WTC11 (cell line): Measurements from ENCODE around the gene ENPP6. TPM values are rescaled to one million over a fixed set of nuclear protein-coding genes. Genes with fewer than 3 reads are reported as not detected.

Experiments used
- ATAC-seq: fragments of 200-7000 bp; cut with Tn5 transposase; 2 replicates; pipeline ENCODE4 v1.10.0; 2021; ENCODE audit warnings: mild to moderate bottlenecking, moderate library complexity
- CTCF ChIA-PET: fragments of 300-600 bp; sonication (Branson Sonifier 250); formaldehyde crosslinking; loops from one replicate; lab custom pipeline; 2021; ENCODE audit warnings: antibody characterized with exemption; lab: Charles Lee
- POLR2A ChIA-PET: fragments of 350-600 bp; sonication (Branson Sonifier 250); formaldehyde crosslinking; loops from one replicate; lab custom pipeline; 2021; ENCODE audit warnings: antibody characterized with exemption; lab: Charles Lee
- DNase-seq: peaks from one replicate; pipeline ENCODE4 v3.0.0; 2021; ENCODE audit warnings: low spot score
- H3K27ac Mint-ChIP-seq: 2 replicates; pipeline ENCODE4 v1.8.0; 2021; ENCODE audit warnings: mixed read lengths
- H3K27me3 Mint-ChIP-seq: 2 replicates; pipeline ENCODE4 v1.8.0; 2021; ENCODE audit warnings: low read depth, mild to moderate bottlenecking, moderate library complexity, mixed read lengths
- H3K36me3 Mint-ChIP-seq: 2 replicates; pipeline ENCODE4 v1.8.0; 2021; ENCODE audit warnings: mixed read lengths
- H3K4me1 Mint-ChIP-seq: 2 replicates; pipeline ENCODE4 v1.8.0; 2022; ENCODE audit warnings: mixed read lengths
- H3K4me3 Mint-ChIP-seq: 2 replicates; pipeline ENCODE4 v1.8.0; 2021; ENCODE audit warnings: mild to moderate bottlenecking, moderate library complexity, mixed read lengths
- H3K9me3 Mint-ChIP-seq: 2 replicates; pipeline ENCODE4 v1.8.0; 2021; ENCODE audit warnings: mixed read lengths
- ELF4 ChIP-seq: sonication (generic); formaldehyde crosslinking; IDR thresholded peaks from 2 replicates; pipeline ENCODE4 v1.8.1; 2022; ENCODE audit warnings: low read depth, mild to moderate bottlenecking, moderate library complexity, missing genetic modification reagents
- ESRRA ChIP-seq: sonication (generic); formaldehyde crosslinking; IDR thresholded peaks from 2 replicates; pipeline ENCODE4 v1.8.1; 2022; ENCODE audit warnings: mild to moderate bottlenecking, missing genetic modification reagents, borderline replicate concordance
- GABPB1 ChIP-seq: sonication (generic); formaldehyde crosslinking; IDR thresholded peaks from 2 replicates; pipeline ENCODE4 v1.8.1; 2023; ENCODE audit warnings: mild to moderate bottlenecking, missing genetic modification reagents
- GRHL2 ChIP-seq: fragments of 250-450 bp; sonication (Bioruptor Pico); IDR thresholded peaks from 2 replicates; pipeline ENCODE4 v1.8.0; 2022; ENCODE audit warnings: mild to moderate bottlenecking, moderate library complexity; ENCODE audit not compliant: insufficient replicate concordance, severe bottlenecking
- GTF2I ChIP-seq: fragments of 250-450 bp; sonication (Bioruptor Pico); conservative IDR thresholded peaks from 2 replicates; pipeline ENCODE4 v1.4.0; 2021; ENCODE audit warnings: mild to moderate bottlenecking
- IRF2 ChIP-seq: sonication (generic); formaldehyde crosslinking; IDR thresholded peaks from 2 replicates; pipeline ENCODE4 v1.8.0; 2022; ENCODE audit warnings: low read depth, missing genetic modification reagents, borderline replicate concordance
- JAZF1 ChIP-seq: fragments of 250-450 bp; sonication (Bioruptor Pico); IDR thresholded peaks from 2 replicates; pipeline ENCODE4 v1.9.0; 2021; ENCODE audit warnings: moderate library complexity, mild to moderate bottlenecking, inconsistent platforms
- JUN ChIP-seq: sonication (generic); formaldehyde crosslinking; IDR thresholded peaks from 2 replicates; pipeline ENCODE4 v1.8.0; 2023; ENCODE audit warnings: mild to moderate bottlenecking, missing genetic modification reagents
- KAT7 ChIP-seq: sonication (generic); formaldehyde crosslinking; IDR thresholded peaks from 2 replicates; pipeline ENCODE4 v1.8.1; 2023; ENCODE audit warnings: missing genetic modification reagents, mild to moderate bottlenecking, borderline replicate concordance
- MYBL2 ChIP-seq: sonication (generic); formaldehyde crosslinking; IDR thresholded peaks from 2 replicates; pipeline ENCODE4 v1.8.1; 2023; ENCODE audit warnings: mild to moderate bottlenecking, moderate library complexity, missing genetic modification reagents
- NFYB ChIP-seq: sonication (generic); formaldehyde crosslinking; conservative IDR thresholded peaks from 2 replicates; pipeline ENCODE4 v1.8.0; 2022; ENCODE audit warnings: low read depth, missing genetic modification reagents
- NR1H2 ChIP-seq: sonication (generic); formaldehyde crosslinking; IDR thresholded peaks from 2 replicates; pipeline ENCODE4 v1.9.0; 2021; ENCODE audit warnings: mild to moderate bottlenecking, moderate library complexity, missing genetic modification reagents
- NR3C1 ChIP-seq: sonication (generic); formaldehyde crosslinking; conservative IDR thresholded peaks from 2 replicates; pipeline ENCODE4 v1.8.1; 2023; ENCODE audit warnings: low read depth, mild to moderate bottlenecking, missing genetic modification reagents
- TEAD4 ChIP-seq: sonication (generic); formaldehyde crosslinking; IDR thresholded peaks from 2 replicates; pipeline ENCODE4 v1.8.0; 2022; ENCODE audit warnings: mild to moderate bottlenecking, missing genetic modification reagents
- TP53 ChIP-seq: sonication (generic); formaldehyde crosslinking; IDR thresholded peaks from 2 replicates; pipeline ENCODE4 v1.8.1; 2023; ENCODE audit warnings: mild to moderate bottlenecking, missing genetic modification reagents
- total RNA-seq: library from RNA; stranded (reverse); gene quantifications from 3 replicates; pipeline ENCODE4 v1.2.3, GENCODE V29; 2021
- TF ChIP-seq, protein P1 (sequence below): fragments of 250-450 bp; sonication (Bioruptor Pico); IDR thresholded peaks from 2 replicates; pipeline ENCODE4 v2.1.2; 2022; ENCODE audit warnings: mild to moderate bottlenecking, moderate library complexity
- TF ChIP-seq, protein P2 (sequence below): sonication (generic); formaldehyde crosslinking; IDR thresholded peaks from 2 replicates; pipeline ENCODE4 v1.8.1; 2023; ENCODE audit warnings: mild to moderate bottlenecking, missing genetic modification reagents
- TF ChIP-seq, protein P3 (sequence below): fragments of 250-450 bp; sonication (Bioruptor Pico); IDR thresholded peaks from 2 replicates; pipeline ENCODE4 v1.9.0; 2021; ENCODE audit warnings: mild to moderate bottlenecking
- TF ChIP-seq, protein P4 (sequence below): fragments of 250-450 bp; sonication (Bioruptor Pico); IDR thresholded peaks from 2 replicates; pipeline ENCODE4 v1.9.0; 2021; ENCODE audit warnings: mild to moderate bottlenecking
- TF ChIP-seq, protein P5 (sequence below): sonication (generic); formaldehyde crosslinking; IDR thresholded peaks from 2 replicates; pipeline ENCODE4 v1.8.0; 2022; ENCODE audit warnings: mild to moderate bottlenecking, missing genetic modification reagents

The ENPP6 gene
- total RNA-seq, 1 experiment from 2014 or later, result 0.09 TPM

DNA sequence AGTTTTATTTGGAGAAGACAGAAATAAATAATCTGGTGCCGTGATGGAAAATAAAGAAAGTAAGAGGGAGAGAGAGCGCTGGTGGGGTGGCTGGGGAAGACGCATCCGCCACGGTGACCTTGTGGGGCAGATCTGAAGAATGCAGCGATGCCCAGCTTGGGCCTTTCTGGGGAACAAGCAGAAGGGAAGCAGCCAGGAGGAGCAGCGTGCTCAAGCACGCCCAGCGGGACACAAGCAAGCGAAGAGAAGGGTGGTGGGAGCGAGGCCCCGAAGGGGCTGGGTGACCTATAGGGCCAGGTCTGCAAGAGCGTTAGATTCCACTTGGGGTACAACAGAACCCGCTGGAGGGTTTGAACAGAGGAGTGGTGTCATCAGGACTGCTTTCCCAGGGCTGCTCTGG is 12.4 kb downstream of the ENPP6 start:
- H3K36me3 Mint-ChIP-seq, result peaks cover 19% of the 10 kb centered on the region
- peaks cover 24% of the 10 kb centered on the region for H3K4me1 Mint-ChIP-seq
- no peak overlapping the region for H3K4me3 Mint-ChIP-seq
- H3K27me3 Mint-ChIP-seq, result peaks cover 16% of the 10 kb centered on the region
- DNase-seq (no peak), ATAC-seq (no peak)
- TF ChIP-seq GABPB1 (CRISPR knock-in tag) (no peak), NR1H2 (CRISPR knock-in tag) (no peak), ELF4 (CRISPR knock-in tag) (no peak), JAZF1 (CRISPR knock-in tag) (no peak), JUN (CRISPR knock-in tag) (no peak)
- TF ChIP-seq, protein P1, sequence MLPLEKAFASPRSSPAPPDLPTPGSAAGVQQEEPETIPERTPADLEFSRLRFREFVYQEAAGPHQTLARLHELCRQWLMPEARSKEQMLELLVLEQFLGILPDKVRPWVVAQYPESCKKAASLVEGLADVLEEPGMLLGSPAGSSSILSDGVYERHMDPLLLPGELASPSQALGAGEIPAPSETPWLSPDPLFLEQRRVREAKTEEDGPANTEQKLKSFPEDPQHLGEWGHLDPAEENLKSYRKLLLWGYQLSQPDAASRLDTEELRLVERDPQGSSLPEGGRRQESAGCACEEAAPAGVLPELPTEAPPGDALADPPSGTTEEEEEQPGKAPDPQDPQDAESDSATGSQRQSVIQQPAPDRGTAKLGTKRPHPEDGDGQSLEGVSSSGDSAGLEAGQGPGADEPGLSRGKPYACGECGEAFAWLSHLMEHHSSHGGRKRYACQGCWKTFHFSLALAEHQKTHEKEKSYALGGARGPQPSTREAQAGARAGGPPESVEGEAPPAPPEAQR (CRISPR knock-in tag), result no peak
- TF ChIP-seq, protein P2, sequence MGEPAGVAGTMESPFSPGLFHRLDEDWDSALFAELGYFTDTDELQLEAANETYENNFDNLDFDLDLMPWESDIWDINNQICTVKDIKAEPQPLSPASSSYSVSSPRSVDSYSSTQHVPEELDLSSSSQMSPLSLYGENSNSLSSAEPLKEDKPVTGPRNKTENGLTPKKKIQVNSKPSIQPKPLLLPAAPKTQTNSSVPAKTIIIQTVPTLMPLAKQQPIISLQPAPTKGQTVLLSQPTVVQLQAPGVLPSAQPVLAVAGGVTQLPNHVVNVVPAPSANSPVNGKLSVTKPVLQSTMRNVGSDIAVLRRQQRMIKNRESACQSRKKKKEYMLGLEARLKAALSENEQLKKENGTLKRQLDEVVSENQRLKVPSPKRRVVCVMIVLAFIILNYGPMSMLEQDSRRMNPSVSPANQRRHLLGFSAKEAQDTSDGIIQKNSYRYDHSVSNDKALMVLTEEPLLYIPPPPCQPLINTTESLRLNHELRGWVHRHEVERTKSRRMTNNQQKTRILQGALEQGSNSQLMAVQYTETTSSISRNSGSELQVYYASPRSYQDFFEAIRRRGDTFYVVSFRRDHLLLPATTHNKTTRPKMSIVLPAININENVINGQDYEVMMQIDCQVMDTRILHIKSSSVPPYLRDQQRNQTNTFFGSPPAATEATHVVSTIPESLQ (CRISPR knock-in tag), result no peak
- TF ChIP-seq, protein P3, sequence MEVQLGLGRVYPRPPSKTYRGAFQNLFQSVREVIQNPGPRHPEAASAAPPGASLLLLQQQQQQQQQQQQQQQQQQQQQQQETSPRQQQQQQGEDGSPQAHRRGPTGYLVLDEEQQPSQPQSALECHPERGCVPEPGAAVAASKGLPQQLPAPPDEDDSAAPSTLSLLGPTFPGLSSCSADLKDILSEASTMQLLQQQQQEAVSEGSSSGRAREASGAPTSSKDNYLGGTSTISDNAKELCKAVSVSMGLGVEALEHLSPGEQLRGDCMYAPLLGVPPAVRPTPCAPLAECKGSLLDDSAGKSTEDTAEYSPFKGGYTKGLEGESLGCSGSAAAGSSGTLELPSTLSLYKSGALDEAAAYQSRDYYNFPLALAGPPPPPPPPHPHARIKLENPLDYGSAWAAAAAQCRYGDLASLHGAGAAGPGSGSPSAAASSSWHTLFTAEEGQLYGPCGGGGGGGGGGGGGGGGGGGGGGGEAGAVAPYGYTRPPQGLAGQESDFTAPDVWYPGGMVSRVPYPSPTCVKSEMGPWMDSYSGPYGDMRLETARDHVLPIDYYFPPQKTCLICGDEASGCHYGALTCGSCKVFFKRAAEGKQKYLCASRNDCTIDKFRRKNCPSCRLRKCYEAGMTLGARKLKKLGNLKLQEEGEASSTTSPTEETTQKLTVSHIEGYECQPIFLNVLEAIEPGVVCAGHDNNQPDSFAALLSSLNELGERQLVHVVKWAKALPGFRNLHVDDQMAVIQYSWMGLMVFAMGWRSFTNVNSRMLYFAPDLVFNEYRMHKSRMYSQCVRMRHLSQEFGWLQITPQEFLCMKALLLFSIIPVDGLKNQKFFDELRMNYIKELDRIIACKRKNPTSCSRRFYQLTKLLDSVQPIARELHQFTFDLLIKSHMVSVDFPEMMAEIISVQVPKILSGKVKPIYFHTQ (CRISPR knock-in tag), result no peak
- peaks cover 25% of the 10 kb centered on the region for H3K9me3 Mint-ChIP-seq
- ChIA-PET CTCF (interaction anchor here (1.2 kb wide), 1 partner anchor 38 kb away, joined by 3 read pairs; no protein-coding TSS in a partner anchor), POLR2A (no interaction called here)
- H3K27ac Mint-ChIP-seq, result no peak overlapping the region

DNA sequence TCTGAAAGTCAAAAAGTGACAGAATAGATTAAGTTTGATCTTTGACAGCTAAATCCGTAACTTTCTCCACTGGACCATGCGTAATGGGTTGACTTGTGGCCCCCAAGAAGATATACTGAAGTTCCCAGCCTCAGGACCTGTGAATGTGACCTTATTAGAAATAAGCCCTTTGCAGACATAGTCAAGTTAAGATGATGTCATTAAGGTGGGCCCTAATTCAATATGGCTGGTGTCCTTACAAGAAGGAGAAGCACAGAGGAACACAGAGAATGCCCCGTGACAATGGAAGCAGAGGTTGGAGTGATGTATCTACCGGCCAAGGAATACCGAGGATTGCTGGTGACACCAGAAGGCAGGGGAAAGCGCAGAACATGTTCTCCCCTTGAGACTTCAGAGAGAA is 14.4 kb downstream of the ENPP6 start:
- peaks cover 25% of the 10 kb centered on the region for H3K9me3 Mint-ChIP-seq
- H3K4me1 Mint-ChIP-seq, result peaks cover 24% of the 10 kb centered on the region
- H3K4me3 Mint-ChIP-seq, result no peak overlapping the region
- TF ChIP-seq, protein P1 (CRISPR knock-in tag), result no peak
- no peak for TF ChIP-seq TP53
- TF ChIP-seq, protein P4, sequence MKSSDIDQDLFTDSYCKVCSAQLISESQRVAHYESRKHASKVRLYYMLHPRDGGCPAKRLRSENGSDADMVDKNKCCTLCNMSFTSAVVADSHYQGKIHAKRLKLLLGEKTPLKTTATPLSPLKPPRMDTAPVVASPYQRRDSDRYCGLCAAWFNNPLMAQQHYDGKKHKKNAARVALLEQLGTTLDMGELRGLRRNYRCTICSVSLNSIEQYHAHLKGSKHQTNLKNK (CRISPR knock-in tag), result no peak
- no peak for TF ChIP-seq GTF2I (CRISPR knock-in tag)
- no peak for TF ChIP-seq MYBL2 (CRISPR knock-in tag)
- no peak for TF ChIP-seq GRHL2 (CRISPR knock-in tag)
- no peak for TF ChIP-seq IRF2 (CRISPR knock-in tag)
- TF ChIP-seq, protein P3 (CRISPR knock-in tag), result no peak
- no peak for TF ChIP-seq ESRRA (CRISPR knock-in tag)
- TF ChIP-seq NR3C1 (CRISPR knock-in tag), result no peak
- no peak for TF ChIP-seq NFYB (CRISPR knock-in tag)
- no peak for TF ChIP-seq JUN (CRISPR knock-in tag)
- no peak for TF ChIP-seq KAT7
- no peak for TF ChIP-seq TEAD4 (CRISPR knock-in tag)
- TF ChIP-seq, protein P5, sequence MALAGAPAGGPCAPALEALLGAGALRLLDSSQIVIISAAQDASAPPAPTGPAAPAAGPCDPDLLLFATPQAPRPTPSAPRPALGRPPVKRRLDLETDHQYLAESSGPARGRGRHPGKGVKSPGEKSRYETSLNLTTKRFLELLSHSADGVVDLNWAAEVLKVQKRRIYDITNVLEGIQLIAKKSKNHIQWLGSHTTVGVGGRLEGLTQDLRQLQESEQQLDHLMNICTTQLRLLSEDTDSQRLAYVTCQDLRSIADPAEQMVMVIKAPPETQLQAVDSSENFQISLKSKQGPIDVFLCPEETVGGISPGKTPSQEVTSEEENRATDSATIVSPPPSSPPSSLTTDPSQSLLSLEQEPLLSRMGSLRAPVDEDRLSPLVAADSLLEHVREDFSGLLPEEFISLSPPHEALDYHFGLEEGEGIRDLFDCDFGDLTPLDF, result no peak
- DNase-seq, result no peak
- ChIA-PET CTCF (no interaction called here), POLR2A (no interaction called here)
- ATAC-seq, result no peak
- peaks cover 16% of the 10 kb centered on the region for H3K27me3 Mint-ChIP-seq
- no peak overlapping the region for H3K27ac Mint-ChIP-seq
- H3K36me3 Mint-ChIP-seq, result peaks cover 19% of the 10 kb centered on the region
